Right atrium auricular region (tissue), 2 donors: ENCODE measurements around the gene MOGAT1. TPM values are rescaled to one million over a fixed set of nuclear protein-coding genes. Genes with fewer than 3 reads are reported as not detected.
A peak's percentile ranks its signal among the peaks of the same experiment; 100 is the strongest.

Source experiments
- DNase-seq: peaks from one replicate; pipeline ENCODE4 v3.0.0-alpha.2; 2019; ENCODE audit warnings: low spot score
- H3K27ac ChIP-seq, 2 donors: fragments of 200-600 bp; sonication (generic); 1 replicate in 1 of 2; 2 replicates in 1 of 2; pipeline ENCODE4 v1.5.1; 2016 to 2019
- H3K27me3 ChIP-seq, 2 donors: fragments of 200-600 bp; sonication (generic); one replicate each; pipeline versions ENCODE4 v1.5.1 to v1.6.0; 2017 to 2019
- H3K36me3 ChIP-seq: fragments of 200-600 bp; sonication (generic); one replicate; pipeline ENCODE4 v1.5.1; 2016
- H3K4me1 ChIP-seq, 2 donors: fragments of 200-600 bp; sonication (generic); one replicate each; pipeline versions ENCODE4 v1.5.1 to v1.6.0; 2017 to 2019
- H3K4me3 ChIP-seq, 2 donors: fragments of 200-600 bp; sonication (generic); 1 replicate in 1 of 2; 2 replicates in 1 of 2; pipeline ENCODE4 v1.5.1; 2017 to 2019; ENCODE audit warnings: mild to moderate bottlenecking in 1 of 2, moderate library complexity in 1 of 2
- H3K9me3 ChIP-seq, 2 donors: fragments of 200-600 bp; sonication (generic); one replicate each; pipeline ENCODE4 v1.5.1; 2019
- total RNA-seq, 2 donors: library from RNA; depleted of rRNA; stranded (reverse); fragments of >200 nt; gene quantifications; one replicate each; pipeline ENCODE4 v1.1.0, GENCODE V29; 2016
- TF ChIP-seq, protein P1 (sequence below), 2 donors: fragments of 200-600 bp; sonication (generic); IDR thresholded peaks; one replicate each; pipeline ENCODE4 v1.5.1; 2019; ENCODE audit warnings: antibody characterized with exemption in 2 of 2

The MOGAT1 gene
- total RNA-seq, 2 donors from 2014 or later: not detected

DNA sequence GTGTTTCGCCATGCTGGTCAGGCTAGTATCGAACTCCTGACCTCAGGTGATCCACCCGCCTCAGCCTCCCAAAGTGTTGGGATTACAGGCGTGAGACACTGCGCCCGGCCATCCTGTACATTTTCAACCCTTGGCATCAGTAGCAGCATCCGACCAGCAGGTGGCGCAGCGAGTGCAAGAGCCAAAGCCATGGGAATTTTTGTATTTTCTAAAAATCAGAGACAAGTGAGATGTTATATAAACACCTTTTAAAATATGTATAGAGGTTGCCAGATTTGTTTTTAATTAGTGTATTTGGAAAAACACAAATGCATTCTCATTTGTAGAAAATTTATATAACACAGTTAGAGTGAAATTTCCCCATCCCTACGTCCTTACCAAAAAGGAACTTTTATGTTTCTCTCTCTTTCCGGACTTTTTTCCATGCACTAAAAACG is 36.8 kb downstream of the MOGAT1 start:
- TF ChIP-seq, protein P1, sequence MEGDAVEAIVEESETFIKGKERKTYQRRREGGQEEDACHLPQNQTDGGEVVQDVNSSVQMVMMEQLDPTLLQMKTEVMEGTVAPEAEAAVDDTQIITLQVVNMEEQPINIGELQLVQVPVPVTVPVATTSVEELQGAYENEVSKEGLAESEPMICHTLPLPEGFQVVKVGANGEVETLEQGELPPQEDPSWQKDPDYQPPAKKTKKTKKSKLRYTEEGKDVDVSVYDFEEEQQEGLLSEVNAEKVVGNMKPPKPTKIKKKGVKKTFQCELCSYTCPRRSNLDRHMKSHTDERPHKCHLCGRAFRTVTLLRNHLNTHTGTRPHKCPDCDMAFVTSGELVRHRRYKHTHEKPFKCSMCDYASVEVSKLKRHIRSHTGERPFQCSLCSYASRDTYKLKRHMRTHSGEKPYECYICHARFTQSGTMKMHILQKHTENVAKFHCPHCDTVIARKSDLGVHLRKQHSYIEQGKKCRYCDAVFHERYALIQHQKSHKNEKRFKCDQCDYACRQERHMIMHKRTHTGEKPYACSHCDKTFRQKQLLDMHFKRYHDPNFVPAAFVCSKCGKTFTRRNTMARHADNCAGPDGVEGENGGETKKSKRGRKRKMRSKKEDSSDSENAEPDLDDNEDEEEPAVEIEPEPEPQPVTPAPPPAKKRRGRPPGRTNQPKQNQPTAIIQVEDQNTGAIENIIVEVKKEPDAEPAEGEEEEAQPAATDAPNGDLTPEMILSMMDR (IDR thresholded peaks at IDR 0.05): peak; percentile 95 to 97
- Histone ChIP-seq H3K36me3 (no peaks in the 10 kb centered on the region), H3K27me3 (no peaks in the 10 kb centered on the region), H3K9me3 (no peaks in the 10 kb centered on the region), H3K4me3 (no peak overlapping the region), H3K4me1 (peaks cover 0 to 22% of the 10 kb centered on the region in 2 donors), H3K27ac (no peak overlapping the region)
- peak; percentile 88 for DNase-seq

DNA sequence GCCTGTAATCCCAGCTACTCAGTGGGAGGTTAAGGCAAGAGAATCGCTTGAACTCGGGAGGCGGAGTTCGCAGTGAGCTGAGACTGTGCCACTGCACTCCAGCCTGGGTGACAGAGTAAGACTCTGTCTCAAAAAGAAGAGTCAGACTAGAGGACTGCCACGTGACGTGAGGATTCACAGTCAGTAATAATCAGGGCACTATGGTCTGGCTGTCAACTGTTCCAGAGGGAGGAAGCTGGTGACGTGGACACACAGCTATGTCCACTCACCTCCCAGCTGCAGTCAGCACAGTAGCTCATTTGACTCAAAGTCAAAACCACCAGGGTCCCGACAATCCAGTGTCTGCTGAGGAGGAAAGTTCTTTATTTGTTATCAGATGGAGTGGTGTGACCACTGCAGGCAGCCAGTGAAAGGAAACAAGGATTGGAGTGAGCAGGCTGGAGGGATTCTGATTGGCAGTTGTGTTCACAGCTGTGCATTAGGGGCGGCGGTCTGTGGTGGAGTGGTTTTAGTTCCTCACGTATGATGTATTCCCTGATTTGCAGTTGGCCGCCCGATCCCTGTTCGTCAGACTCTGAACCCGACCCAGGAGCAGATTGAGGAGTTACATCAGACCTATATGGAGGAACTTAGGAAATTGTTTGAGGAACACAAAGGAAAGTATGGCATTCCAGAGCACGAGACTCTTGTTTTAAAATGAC is 37.9 kb downstream of the MOGAT1 start:
- peak overlapping the region; percentile 63 to 73 for H3K27ac ChIP-seq
- no peaks in the 10 kb centered on the region for H3K9me3 ChIP-seq
- H3K27me3 ChIP-seq: no peaks in the 10 kb centered on the region
- TF ChIP-seq, protein P1 (IDR thresholded peaks at IDR 0.05): no peak
- peak; percentile 92 for DNase-seq
- H3K4me1 ChIP-seq: peaks cover 0 to 27% of the 10 kb centered on the region in 2 donors
- H3K36me3 ChIP-seq: no peaks in the 10 kb centered on the region
- peak overlapping the region in 1 of 2 donors; percentile 26 for H3K4me3 ChIP-seq

DNA sequence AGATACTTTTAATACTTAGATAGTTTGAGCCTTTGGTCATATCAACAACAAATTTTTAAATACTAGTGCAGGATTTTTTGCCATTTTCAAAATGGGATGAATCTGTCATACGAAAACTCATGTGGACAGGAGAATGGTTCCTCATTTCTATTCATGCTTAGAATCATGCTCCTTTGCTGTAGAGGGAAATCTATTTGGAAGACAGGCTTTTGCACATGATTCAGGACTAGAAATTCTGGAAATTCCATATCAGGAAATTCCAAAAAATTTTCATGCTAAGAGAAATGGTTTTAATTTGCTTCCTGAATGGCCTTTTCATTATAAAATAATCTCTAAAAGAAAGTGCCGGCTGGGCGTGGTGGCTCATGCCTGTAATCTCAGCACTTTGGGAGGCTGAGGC is 39.3 kb downstream of the MOGAT1 start:
- Histone ChIP-seq H3K4me1 (peaks cover 0 to 32% of the 10 kb centered on the region in 2 donors), H3K9me3 (no peaks in the 10 kb centered on the region), H3K36me3 (no peaks in the 10 kb centered on the region), H3K27ac (no peak overlapping the region), H3K27me3 (no peaks in the 10 kb centered on the region), H3K4me3 (no peak overlapping the region)
- no peak for DNase-seq
- TF ChIP-seq, protein P1 (IDR thresholded peaks at IDR 0.05): no peak

DNA sequence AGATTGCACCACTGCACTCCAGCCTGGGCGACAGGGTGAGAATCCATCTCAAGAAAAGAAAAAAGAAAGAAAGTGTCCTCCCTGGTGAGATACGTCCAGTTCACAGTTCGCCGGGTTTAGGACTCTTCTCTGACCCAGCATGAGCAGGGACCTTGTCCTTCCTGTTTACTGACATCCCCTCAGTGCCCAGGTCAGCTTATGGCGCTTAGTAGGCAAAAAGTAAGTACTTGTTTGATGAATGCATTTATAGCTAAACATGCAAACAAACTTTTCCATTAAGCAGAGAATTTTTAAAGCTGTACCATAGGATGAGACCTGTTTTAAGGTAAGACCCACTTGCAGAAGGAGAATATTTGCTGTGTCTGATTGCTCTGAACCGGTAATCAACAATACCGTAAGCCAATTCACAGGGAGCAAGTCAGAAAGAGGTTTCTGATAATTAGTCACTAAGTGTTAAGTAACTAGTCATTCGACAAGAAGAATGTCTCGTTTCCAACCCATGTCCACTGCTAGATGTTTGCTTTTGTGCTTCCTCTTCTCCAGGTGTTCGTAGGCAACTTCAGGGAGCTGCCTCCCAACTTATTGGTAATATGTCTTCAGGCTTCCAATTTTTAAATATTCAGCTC is 40.0 kb downstream of the MOGAT1 start:
- no peak overlapping the region for H3K27ac ChIP-seq
- H3K4me1 ChIP-seq: peaks cover 0 to 32% of the 10 kb centered on the region in 2 donors
- H3K36me3 ChIP-seq: no peaks in the 10 kb centered on the region
- no peaks in the 10 kb centered on the region for H3K27me3 ChIP-seq
- H3K4me3 ChIP-seq: no peak overlapping the region
- no peaks in the 10 kb centered on the region for H3K9me3 ChIP-seq
- TF ChIP-seq, protein P1 (IDR thresholded peaks at IDR 0.05): no peak
- DNase-seq: no peak

DNA sequence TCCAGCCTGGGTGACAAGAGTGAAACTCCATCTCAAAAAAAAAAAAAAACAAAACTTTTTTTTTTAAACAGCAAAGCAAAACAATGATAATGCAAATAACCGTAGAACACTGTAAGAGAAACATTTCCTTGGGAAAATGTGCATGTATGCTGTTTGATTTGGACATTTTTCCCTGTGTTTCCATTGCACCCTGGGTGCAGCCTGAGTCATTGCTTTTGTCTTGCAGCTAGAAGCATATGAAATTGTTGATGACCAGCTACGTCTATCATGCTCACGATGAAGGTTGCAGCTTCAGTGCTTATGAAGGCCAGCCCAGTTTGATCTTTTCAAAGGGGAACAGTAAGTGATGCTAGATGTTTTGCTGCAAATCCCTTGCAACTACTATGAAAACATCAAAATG is 41.5 kb downstream of the MOGAT1 start:
- Histone ChIP-seq H3K27me3 (no peaks in the 10 kb centered on the region), H3K4me3 (no peak overlapping the region), H3K4me1 (peaks cover 0 to 29% of the 10 kb centered on the region in 2 donors), H3K9me3 (no peaks in the 10 kb centered on the region), H3K27ac (no peak overlapping the region), H3K36me3 (no peaks in the 10 kb centered on the region)
- no peak for DNase-seq
- TF ChIP-seq, protein P1 (IDR thresholded peaks at IDR 0.05): no peak
